Measurements from ENCODE around the gene DENND4C. TPM values are rescaled to one million over a fixed set of nuclear protein-coding genes. Genes with fewer than 3 reads are reported as not detected.
A peak's percentile ranks its signal among the peaks of the same experiment; 100 is the strongest.
"Not testable (repeated sequence)": the region's sequence is repeated elsewhere in the genome, so short reads cannot be mapped to it uniquely, and the experiment has no call there.

The DENND4C gene
- 10 to 100 TPM; 37.4 to 57.9 (median 50.0) TPM for polyA plus RNA-seq (ENCODE audit: insufficient read length in 3 of 3)
- long read RNA-seq, donor 1, full-length matches to known transcripts: 1 of 12,803 reads
- long read RNA-seq, donor 1, partial matches to known transcripts: 12,408 of 12,803 reads
- long read RNA-seq, donor 1, other reads (novel, unspliced or antisense): 394 of 12,803 reads
- long read RNA-seq, donor 2, partial matches to known transcripts: 10,917 of 11,344 reads
- long read RNA-seq, donor 2, other reads (novel, unspliced or antisense): 427 of 11,344 reads
- long read RNA-seq, donor 3, partial matches to known transcripts: 7,710 of 7,879 reads
- long read RNA-seq, donor 3, other reads (novel, unspliced or antisense): 168 of 7,879 reads
- long read RNA-seq, donor 4, partial matches to known transcripts: 10,600 of 10,939 reads
- long read RNA-seq, donor 4, other reads (novel, unspliced or antisense): 338 of 10,939 reads
- long read RNA-seq, donor 5: 0 reads
- long read RNA-seq, donor 6, full-length matches to known transcripts: 2 of 8,974 reads
- long read RNA-seq, donor 6, partial matches to known transcripts: 8,678 of 8,974 reads
- long read RNA-seq, donor 6, other reads (novel, unspliced or antisense): 294 of 8,974 reads
- long read RNA-seq, donor 7, partial matches to known transcripts: 8,750 of 8,900 reads
- long read RNA-seq, donor 7, other reads (novel, unspliced or antisense): 149 of 8,900 reads
- long read RNA-seq, donor 8, full-length matches to known transcripts: 1 of 2,662 reads
- long read RNA-seq, donor 8, partial matches to known transcripts: 2,539 of 2,662 reads
- long read RNA-seq, donor 8, other reads (novel, unspliced or antisense): 122 of 2,662 reads
- long read RNA-seq, donor 9, partial matches to known transcripts: 9,582 of 9,863 reads
- long read RNA-seq, donor 9, other reads (novel, unspliced or antisense): 281 of 9,863 reads
- long read RNA-seq, donor 10, partial matches to known transcripts: 7,506 of 7,710 reads
- long read RNA-seq, donor 10, other reads (novel, unspliced or antisense): 204 of 7,710 reads
- long read RNA-seq, donor 11, partial matches to known transcripts: 5,610 of 5,657 reads
- long read RNA-seq, donor 11, other reads (novel, unspliced or antisense): 47 of 5,657 reads
- long read RNA-seq, donor 12, full-length matches to known transcripts: 2 of 10,404 reads
- long read RNA-seq, donor 12, partial matches to known transcripts: 10,159 of 10,404 reads
- long read RNA-seq, donor 12, other reads (novel, unspliced or antisense): 243 of 10,404 reads
- long read RNA-seq, donor 13, partial matches to known transcripts: 6,372 of 6,561 reads
- long read RNA-seq, donor 13, other reads (novel, unspliced or antisense): 188 of 6,561 reads
- long read RNA-seq, donor 14: 0 reads
- long read RNA-seq, donor 15, full-length matches to known transcripts: 3 of 17,493 reads
- long read RNA-seq, donor 15, partial matches to known transcripts: 16,872 of 17,493 reads
- long read RNA-seq, donor 15, other reads (novel, unspliced or antisense): 618 of 17,493 reads
- long read RNA-seq, donor 16, partial matches to known transcripts: 9,194 of 9,589 reads
- long read RNA-seq, donor 16, other reads (novel, unspliced or antisense): 394 of 9,589 reads

GRCh38 chr9:19230355-19231125 is at the start of gene DENND4C:
DENND4C (plus strand) TSS chr9:19230693; CDS start chr9:19276175, 45,482 bp downstream.
- peak; percentile 92 for DNase-seq

- DNase-seq: no peak
Measured at GRCh38 chr9:19180991-19181390, 49.5 kb upstream of the DENND4C start.

- no peak for DNase-seq
Measured at GRCh38 chr9:19181561-19181960, 48.9 kb upstream of the DENND4C start.

- no peak for DNase-seq
Measured at GRCh38 chr9:19184144-19184917, 46.2 kb upstream of the DENND4C start.

GRCh38 chr9:19185191-19185590 is 45.3 kb upstream of the DENND4C start:
- DNase-seq: no peak

GRCh38 chr9:19186232-19186631 is 44.3 kb upstream of the DENND4C start:
- DNase-seq: no peak

GRCh38 chr9:19188771-19189170 is 41.7 kb upstream of the DENND4C start:
- DNase-seq: no peak

GRCh38 chr9:19192202-19193028 is 38.1 kb upstream of the DENND4C start:
- DNase-seq: no peak

- DNase-seq: no peak
Measured at GRCh38 chr9:19193029-19193324, 37.5 kb upstream of the DENND4C start.

GRCh38 chr9:19193358-19193973 is 37.0 kb upstream of the DENND4C start:
- DNase-seq: not testable (repeated sequence)

GRCh38 chr9:19198406-19198805 is 32.1 kb upstream of the DENND4C start:
- no peak for DNase-seq

GRCh38 chr9:19199012-19199411 is 31.5 kb upstream of the DENND4C start:
- DNase-seq: no peak

GRCh38 chr9:19200229-19200628 is 30.3 kb upstream of the DENND4C start:
- no peak for DNase-seq

GRCh38 chr9:19201899-19202891 is 28.3 kb upstream of the DENND4C start:
- DNase-seq: peak; percentile 63

- no peak for DNase-seq
Measured at GRCh38 chr9:19203058-19203457, 27.4 kb upstream of the DENND4C start.

- DNase-seq: no peak
Measured at GRCh38 chr9:19208653-19209052, 21.8 kb upstream of the DENND4C start.

GRCh38 chr9:19209188-19209587 is 21.3 kb upstream of the DENND4C start:
- no peak for DNase-seq
